GM23338 (cell line): ENCODE results near the gene RAP1GDS1. TPM values are rescaled to one million over a fixed set of nuclear protein-coding genes. Genes with fewer than 3 reads are reported as not detected.

Experiments used
- ATAC-seq: fragments of 200-7000 bp; cut with Tn5 transposase; 3 replicates; pipeline ENCODE4 v1.9.1; 2020
- DNase-seq: peaks from one replicate; pipeline ENCODE4 v3.0.0-alpha.2; 2015; ENCODE audit warnings: low spot score
- H2AFZ ChIP-seq: fragments of 200-600 bp; sonication (generic); 2 replicates; pipeline ENCODE4 v1.8.0; 2016; ENCODE audit warnings: antibody characterized with exemption, mild to moderate bottlenecking, moderate library complexity
- H3F3A ChIP-seq: fragments of 200-600 bp; sonication (generic); replicated peaks from 2 replicates; pipeline ENCODE4 v1.8.0; 2017; ENCODE audit warnings: antibody characterized with exemption, mixed run types, low read depth
- H3K27ac ChIP-seq: fragments of 200-600 bp; sonication (generic); 2 replicates; pipeline ENCODE4 v1.6.1; 2016; ENCODE audit warnings: low read depth
- H3K27me3 ChIP-seq: fragments of 200-600 bp; sonication (generic); 2 replicates; pipeline ENCODE4 v1.8.0; 2016; ENCODE audit warnings: mild to moderate bottlenecking, mixed run types, moderate library complexity; ENCODE audit not compliant: insufficient read depth
- H3K36me3 ChIP-seq: fragments of 200-600 bp; sonication (generic); 2 replicates; pipeline ENCODE4 v1.8.0; 2016; ENCODE audit warnings: mild to moderate bottlenecking; ENCODE audit not compliant: insufficient read depth
- H3K4me1 ChIP-seq: fragments of 200-600 bp; sonication (generic); 2 replicates; pipeline ENCODE4 v1.8.0; 2016; ENCODE audit warnings: mild to moderate bottlenecking, moderate library complexity; ENCODE audit not compliant: insufficient read depth
- H3K4me2 ChIP-seq: fragments of 200-600 bp; sonication (generic); 2 replicates; pipeline ENCODE4 v1.7.1; 2017; ENCODE audit warnings: mixed run types
- H3K4me3 ChIP-seq: fragments of 200-600 bp; sonication (generic); 2 replicates; pipeline ENCODE4 v1.6.1; 2016; ENCODE audit warnings: mixed run types
- H3K79me2 ChIP-seq: fragments of 200-600 bp; sonication (generic); replicated peaks from 2 replicates; pipeline ENCODE4 v1.8.0; 2017; ENCODE audit warnings: mild to moderate bottlenecking; ENCODE audit not compliant: insufficient read depth
- H3K9me2 ChIP-seq: fragments of 200-600 bp; sonication (generic); 2 replicates; pipeline ENCODE4 v1.8.0; 2017; ENCODE audit not compliant: insufficient read depth
- H4K20me1 ChIP-seq: fragments of 200-600 bp; sonication (generic); replicated peaks from 2 replicates; pipeline ENCODE4 v1.8.0; 2017; ENCODE audit warnings: mild to moderate bottlenecking; ENCODE audit not compliant: insufficient read depth
- H3K27ac Mint-ChIP-seq: 2 replicates; pipeline ENCODE4 v1.8.0; 2020; ENCODE audit warnings: inconsistent platforms, mild to moderate bottlenecking, moderate library complexity, mixed read lengths
- H3K27me3 Mint-ChIP-seq: 3 replicates; pipeline ENCODE4 v1.8.0; 2022; ENCODE audit warnings: low read depth, mild to moderate bottlenecking, moderate library complexity, mixed read lengths, inconsistent platforms; ENCODE audit not compliant: insufficient read depth, poor library complexity
- H3K36me3 Mint-ChIP-seq: 3 replicates; pipeline ENCODE4 v1.8.0; 2021; ENCODE audit warnings: low read depth, mild to moderate bottlenecking, inconsistent platforms, moderate library complexity, mixed read lengths
- H3K4me1 Mint-ChIP-seq: 3 replicates; pipeline ENCODE4 v1.8.0; 2020; ENCODE audit warnings: mild to moderate bottlenecking, inconsistent platforms, mixed read lengths
- H3K4me3 Mint-ChIP-seq: 3 replicates; pipeline ENCODE4 v1.8.0; 2021; ENCODE audit warnings: moderate library complexity, mild to moderate bottlenecking, inconsistent platforms, mixed read lengths
- H3K9me3 Mint-ChIP-seq: 3 replicates; pipeline ENCODE4 v1.8.0; 2020; ENCODE audit warnings: moderate library complexity, mild to moderate bottlenecking, inconsistent platforms, mixed read lengths
- EZH2 ChIP-seq: fragments of 200-600 bp; sonication (generic); IDR thresholded peaks from one replicate; pipeline ENCODE4 v1.8.0; 2017; ENCODE audit warnings: antibody characterized with exemption, mild to moderate bottlenecking, low read depth; ENCODE audit not compliant: unreplicated experiment
- EZH2phosphoT487 ChIP-seq: fragments of 200-600 bp; sonication (generic); IDR thresholded peaks from one replicate; pipeline ENCODE4 v1.8.1; 2018; ENCODE audit warnings: antibody characterized with exemption; ENCODE audit not compliant: unreplicated experiment
- JUNB ChIP-seq: IDR thresholded peaks from one replicate; pipeline ENCODE4 v1.6.1; 2016; ENCODE audit warnings: antibody characterized with exemption; ENCODE audit not compliant: unreplicated experiment
- ZNF331 ChIP-seq: fragments of 250-450 bp; sonication (Bioruptor Pico); IDR thresholded peaks from 2 replicates; pipeline ENCODE4 v1.5.0; 2020; ENCODE audit warnings: low read depth, mild to moderate bottlenecking, moderate library complexity
- polyA plus RNA-seq: library from polyadenylated mRNA; unstranded; fragments of >200 nt; fragmentation: Nextera tagmentation; extraction: Ambion mirVana; gene quantifications from 2 replicates; pipeline ENCODE4 v1.2.1, GENCODE V29; 2016
- total RNA-seq: library from RNA; depleted of rRNA; stranded (reverse); fragments of >200 nt; shearing (Covaris generic); gene quantifications from 2 replicates; pipeline ENCODE4 v1.2.3, GENCODE V29; 2014
- TF ChIP-seq, protein P1 (sequence below): IDR thresholded peaks from 2 replicates; pipeline ENCODE4 v1.6.1; 2016; ENCODE audit warnings: antibody characterized with exemption
- TF ChIP-seq, protein P2 (sequence below): fragments of 250-450 bp; sonication (Bioruptor Pico); IDR thresholded peaks from 2 replicates; pipeline ENCODE4 v1.5.0; 2020; ENCODE audit warnings: mild to moderate bottlenecking, moderate library complexity
- TF ChIP-seq, protein P3 (sequence below), 2 experiments: fragments of 200-600 bp in 1 of 2; sonication (generic) in 1 of 2; conservative IDR thresholded peaks; 2 replicates each; pipeline versions ENCODE4 v1.5.1 to v1.6.1; 2016 to 2017; ENCODE audit warnings: antibody characterized with exemption in 2 of 2, low read depth in 2 of 2, mild to moderate bottlenecking in 2 of 2, moderate library complexity in 1 of 2

Gene RAP1GDS1
- total and polyA plus RNA-seq, 2 experiments from 2014 or later, result 23.7 to 32.4 TPM

DNA sequence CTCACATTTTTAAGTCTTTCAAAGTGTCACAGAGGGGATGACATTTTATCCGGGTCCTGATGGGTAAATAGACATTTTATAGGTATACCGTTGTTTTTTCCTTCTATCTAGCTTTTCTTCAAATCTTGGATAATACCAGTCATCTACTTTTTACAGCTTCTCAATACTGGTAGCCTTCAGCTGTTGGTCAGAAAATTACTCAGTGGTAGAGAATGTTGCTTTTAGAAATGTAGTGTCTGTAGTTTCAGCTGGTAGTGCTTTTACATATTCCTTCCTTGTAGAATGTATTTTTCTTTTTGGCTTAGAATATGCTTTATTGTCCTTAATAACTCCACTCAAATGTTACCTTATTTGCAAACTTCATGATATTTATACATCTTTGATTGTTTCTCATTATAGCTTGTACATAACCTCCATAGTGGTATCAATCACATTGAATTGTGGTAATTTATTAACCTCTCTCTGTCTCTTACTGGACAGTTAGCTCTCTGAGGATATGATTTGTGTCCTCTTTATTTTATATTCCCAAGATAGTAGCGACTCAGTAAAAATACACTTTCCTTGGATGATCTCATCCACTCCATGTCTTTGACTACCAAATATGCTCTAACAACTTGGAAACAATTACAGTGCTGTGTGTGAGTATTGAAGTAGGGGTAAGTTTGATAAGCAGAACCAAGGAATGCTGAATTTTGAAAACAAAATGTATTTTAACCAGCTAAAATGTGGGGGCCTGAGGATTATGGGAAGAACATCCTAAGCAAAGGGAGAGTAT, 53.8 kb downstream of the RAP1GDS1 start:
- no peak overlapping the region for H2AFZ ChIP-seq
- Mint-ChIP-seq H3K4me3 (no peak overlapping the region), H3K4me1 (peaks cover 5% of the 10 kb centered on the region; the same call in 2 of the 3 replicates), H3K9me3 (peaks cover 3% of the 10 kb centered on the region; the same call in 2 of the 3 replicates), H3K27ac (no peak overlapping the region), H3K27me3 (peaks cover 2% of the 10 kb centered on the region), H3K36me3 (peaks cover 15% of the 10 kb centered on the region)
- H3F3A ChIP-seq, result no peaks in the 10 kb centered on the region
- TF ChIP-seq ZNF331 (no peak), EZH2 (no peak), JUNB (no peak)
- TF ChIP-seq, protein P1, sequence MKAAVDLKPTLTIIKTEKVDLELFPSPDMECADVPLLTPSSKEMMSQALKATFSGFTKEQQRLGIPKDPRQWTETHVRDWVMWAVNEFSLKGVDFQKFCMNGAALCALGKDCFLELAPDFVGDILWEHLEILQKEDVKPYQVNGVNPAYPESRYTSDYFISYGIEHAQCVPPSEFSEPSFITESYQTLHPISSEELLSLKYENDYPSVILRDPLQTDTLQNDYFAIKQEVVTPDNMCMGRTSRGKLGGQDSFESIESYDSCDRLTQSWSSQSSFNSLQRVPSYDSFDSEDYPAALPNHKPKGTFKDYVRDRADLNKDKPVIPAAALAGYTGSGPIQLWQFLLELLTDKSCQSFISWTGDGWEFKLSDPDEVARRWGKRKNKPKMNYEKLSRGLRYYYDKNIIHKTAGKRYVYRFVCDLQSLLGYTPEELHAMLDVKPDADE, result no peak
- peaks cover 5% of the 10 kb centered on the region; the same call in 1 of the 2 replicates for H3K4me1 ChIP-seq
- no peaks in the 10 kb centered on the region for H4K20me1 ChIP-seq
- H3K4me3 ChIP-seq, result no peak overlapping the region
- DNase-seq (no peak), ATAC-seq (no peak)
- peaks cover 3% of the 10 kb centered on the region; the same call in 1 of the 2 replicates for H3K36me3 ChIP-seq
- H3K79me2 ChIP-seq, result peaks cover 6% of the 10 kb centered on the region; the same call in 1 of the 2 replicates
- H3K27me3 ChIP-seq, result no peaks in the 10 kb centered on the region
- H3K9me2 ChIP-seq, result no peaks in the 10 kb centered on the region
- no peak overlapping the region for H3K4me2 ChIP-seq
- H3K27ac ChIP-seq, result no peak overlapping the region

DNA sequence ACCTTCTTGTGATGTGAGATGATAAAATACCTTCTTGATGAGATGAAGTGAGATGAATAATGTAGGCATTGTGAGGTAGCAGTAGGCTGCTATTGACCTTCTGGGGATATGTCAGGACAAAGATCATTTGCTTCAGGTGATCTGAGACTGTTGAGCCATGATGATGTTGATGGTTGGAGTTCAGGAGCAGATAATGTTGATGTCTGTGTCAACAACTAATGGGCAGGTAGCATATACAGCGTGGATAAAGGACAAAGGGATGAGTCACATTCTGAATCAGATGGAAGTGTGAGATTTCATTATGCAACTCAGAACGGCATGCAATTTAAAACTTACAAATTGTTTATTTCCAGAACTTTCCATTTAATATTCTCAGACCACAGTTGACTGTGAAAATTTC, 57.3 kb downstream of the RAP1GDS1 start:
- no peak for DNase-seq
- Histone ChIP-seq H3K27ac (no peak overlapping the region), H3F3A (no peaks in the 10 kb centered on the region), H3K9me2 (no peaks in the 10 kb centered on the region), H2AFZ (no peak overlapping the region), H3K79me2 (peaks cover 6% of the 10 kb centered on the region; the same call in 1 of the 2 replicates), H3K4me1 (peaks cover 5% of the 10 kb centered on the region; the same call in 1 of the 2 replicates), H3K36me3 (peaks cover 3% of the 10 kb centered on the region; the same call in 1 of the 2 replicates), H4K20me1 (no peaks in the 10 kb centered on the region), H3K27me3 (no peaks in the 10 kb centered on the region), H3K4me2 (no peak overlapping the region), H3K4me3 (no peak overlapping the region)
- ATAC-seq, result no peak
- peaks cover 2% of the 10 kb centered on the region for H3K27me3 Mint-ChIP-seq
- H3K4me3 Mint-ChIP-seq, result no peak overlapping the region
- peaks cover 19% of the 10 kb centered on the region for H3K36me3 Mint-ChIP-seq
- peaks cover 5% of the 10 kb centered on the region; the same call in 2 of the 3 replicates for H3K4me1 Mint-ChIP-seq
- H3K9me3 Mint-ChIP-seq, result peaks cover 7% of the 10 kb centered on the region; the same call in 2 of the 3 replicates
- no peak overlapping the region for H3K27ac Mint-ChIP-seq
- TF ChIP-seq EZH2 (no peak), EZH2phosphoT487 (no peak), ZNF331 (no peak), JUNB (no peak)
- TF ChIP-seq, protein P2, sequence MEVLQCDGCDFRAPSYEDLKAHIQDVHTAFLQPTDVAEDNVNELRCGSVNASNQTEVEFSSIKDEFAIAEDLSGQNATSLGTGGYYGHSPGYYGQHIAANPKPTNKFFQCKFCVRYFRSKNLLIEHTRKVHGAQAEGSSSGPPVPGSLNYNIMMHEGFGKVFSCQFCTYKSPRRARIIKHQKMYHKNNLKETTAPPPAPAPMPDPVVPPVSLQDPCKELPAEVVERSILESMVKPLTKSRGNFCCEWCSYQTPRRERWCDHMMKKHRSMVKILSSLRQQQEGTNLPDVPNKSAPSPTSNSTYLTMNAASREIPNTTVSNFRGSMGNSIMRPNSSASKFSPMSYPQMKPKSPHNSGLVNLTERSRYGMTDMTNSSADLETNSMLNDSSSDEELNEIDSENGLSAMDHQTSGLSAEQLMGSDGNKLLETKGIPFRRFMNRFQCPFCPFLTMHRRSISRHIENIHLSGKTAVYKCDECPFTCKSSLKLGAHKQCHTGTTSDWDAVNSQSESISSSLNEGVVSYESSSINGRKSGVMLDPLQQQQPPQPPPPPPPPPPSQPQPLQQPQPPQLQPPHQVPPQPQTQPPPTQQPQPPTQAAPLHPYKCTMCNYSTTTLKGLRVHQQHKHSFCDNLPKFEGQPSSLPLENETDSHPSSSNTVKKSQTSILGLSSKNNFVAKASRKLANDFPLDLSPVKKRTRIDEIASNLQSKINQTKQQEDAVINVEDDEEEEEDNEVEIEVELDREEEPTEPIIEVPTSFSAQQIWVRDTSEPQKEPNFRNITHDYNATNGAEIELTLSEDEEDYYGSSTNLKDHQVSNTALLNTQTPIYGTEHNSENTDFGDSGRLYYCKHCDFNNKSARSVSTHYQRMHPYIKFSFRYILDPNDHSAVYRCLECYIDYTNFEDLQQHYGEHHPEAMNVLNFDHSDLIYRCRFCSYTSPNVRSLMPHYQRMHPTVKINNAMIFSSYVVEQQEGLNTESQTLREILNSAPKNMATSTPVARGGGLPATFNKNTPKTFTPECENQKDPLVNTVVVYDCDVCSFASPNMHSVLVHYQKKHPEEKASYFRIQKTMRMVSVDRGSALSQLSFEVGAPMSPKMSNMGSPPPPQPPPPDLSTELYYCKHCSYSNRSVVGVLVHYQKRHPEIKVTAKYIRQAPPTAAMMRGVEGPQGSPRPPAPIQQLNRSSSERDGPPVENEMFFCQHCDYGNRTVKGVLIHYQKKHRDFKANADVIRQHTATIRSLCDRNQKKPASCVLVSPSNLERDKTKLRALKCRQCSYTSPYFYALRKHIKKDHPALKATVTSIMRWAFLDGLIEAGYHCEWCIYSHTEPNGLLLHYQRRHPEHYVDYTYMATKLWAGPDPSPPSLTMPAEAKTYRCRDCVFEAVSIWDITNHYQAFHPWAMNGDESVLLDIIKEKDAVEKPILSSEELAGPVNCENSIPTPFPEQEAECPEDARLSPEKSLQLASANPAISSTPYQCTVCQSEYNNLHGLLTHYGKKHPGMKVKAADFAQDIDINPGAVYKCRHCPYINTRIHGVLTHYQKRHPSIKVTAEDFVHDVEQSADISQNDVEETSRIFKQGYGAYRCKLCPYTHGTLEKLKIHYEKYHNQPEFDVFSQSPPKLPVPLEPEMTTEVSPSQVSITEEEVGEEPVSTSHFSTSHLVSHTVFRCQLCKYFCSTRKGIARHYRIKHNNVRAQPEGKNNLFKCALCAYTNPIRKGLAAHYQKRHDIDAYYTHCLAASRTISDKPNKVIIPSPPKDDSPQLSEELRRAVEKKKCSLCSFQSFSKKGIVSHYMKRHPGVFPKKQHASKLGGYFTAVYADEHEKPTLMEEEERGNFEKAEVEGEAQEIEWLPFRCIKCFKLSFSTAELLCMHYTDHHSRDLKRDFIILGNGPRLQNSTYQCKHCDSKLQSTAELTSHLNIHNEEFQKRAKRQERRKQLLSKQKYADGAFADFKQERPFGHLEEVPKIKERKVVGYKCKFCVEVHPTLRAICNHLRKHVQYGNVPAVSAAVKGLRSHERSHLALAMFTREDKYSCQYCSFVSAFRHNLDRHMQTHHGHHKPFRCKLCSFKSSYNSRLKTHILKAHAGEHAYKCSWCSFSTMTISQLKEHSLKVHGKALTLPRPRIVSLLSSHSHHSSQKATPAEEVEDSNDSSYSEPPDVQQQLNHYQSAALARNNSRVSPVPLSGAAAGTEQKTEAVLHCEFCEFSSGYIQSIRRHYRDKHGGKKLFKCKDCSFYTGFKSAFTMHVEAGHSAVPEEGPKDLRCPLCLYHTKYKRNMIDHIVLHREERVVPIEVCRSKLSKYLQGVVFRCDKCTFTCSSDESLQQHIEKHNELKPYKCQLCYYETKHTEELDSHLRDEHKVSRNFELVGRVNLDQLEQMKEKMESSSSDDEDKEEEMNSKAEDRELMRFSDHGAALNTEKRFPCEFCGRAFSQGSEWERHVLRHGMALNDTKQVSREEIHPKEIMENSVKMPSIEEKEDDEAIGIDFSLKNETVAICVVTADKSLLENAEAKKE (CRISPR knock-in tag), result no peak
- TF ChIP-seq, protein P3, sequence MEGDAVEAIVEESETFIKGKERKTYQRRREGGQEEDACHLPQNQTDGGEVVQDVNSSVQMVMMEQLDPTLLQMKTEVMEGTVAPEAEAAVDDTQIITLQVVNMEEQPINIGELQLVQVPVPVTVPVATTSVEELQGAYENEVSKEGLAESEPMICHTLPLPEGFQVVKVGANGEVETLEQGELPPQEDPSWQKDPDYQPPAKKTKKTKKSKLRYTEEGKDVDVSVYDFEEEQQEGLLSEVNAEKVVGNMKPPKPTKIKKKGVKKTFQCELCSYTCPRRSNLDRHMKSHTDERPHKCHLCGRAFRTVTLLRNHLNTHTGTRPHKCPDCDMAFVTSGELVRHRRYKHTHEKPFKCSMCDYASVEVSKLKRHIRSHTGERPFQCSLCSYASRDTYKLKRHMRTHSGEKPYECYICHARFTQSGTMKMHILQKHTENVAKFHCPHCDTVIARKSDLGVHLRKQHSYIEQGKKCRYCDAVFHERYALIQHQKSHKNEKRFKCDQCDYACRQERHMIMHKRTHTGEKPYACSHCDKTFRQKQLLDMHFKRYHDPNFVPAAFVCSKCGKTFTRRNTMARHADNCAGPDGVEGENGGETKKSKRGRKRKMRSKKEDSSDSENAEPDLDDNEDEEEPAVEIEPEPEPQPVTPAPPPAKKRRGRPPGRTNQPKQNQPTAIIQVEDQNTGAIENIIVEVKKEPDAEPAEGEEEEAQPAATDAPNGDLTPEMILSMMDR (conservative IDR thresholded peaks at IDR 0.05; ENCODE audit: low read depth in 2 of 2), result no peak
- TF ChIP-seq, protein P1, result no peak
